ENCODE measurements around the gene CEBPZOS.

The CEBPZOS gene

GRCh38 chr2:37196320-37197195 lies at the start of gene CEBPZOS:
Gene CEBPZOS (plus strand): TSS chr2:37196496. CDS start chr2:37199705, 3,209 bp downstream.
- peak within 1 kb of the TSS; percentile 94 for H3K4me3 ChIP-seq (ENCODE audit: low read depth, low read length)
- TF ChIP-seq, protein P1, sequence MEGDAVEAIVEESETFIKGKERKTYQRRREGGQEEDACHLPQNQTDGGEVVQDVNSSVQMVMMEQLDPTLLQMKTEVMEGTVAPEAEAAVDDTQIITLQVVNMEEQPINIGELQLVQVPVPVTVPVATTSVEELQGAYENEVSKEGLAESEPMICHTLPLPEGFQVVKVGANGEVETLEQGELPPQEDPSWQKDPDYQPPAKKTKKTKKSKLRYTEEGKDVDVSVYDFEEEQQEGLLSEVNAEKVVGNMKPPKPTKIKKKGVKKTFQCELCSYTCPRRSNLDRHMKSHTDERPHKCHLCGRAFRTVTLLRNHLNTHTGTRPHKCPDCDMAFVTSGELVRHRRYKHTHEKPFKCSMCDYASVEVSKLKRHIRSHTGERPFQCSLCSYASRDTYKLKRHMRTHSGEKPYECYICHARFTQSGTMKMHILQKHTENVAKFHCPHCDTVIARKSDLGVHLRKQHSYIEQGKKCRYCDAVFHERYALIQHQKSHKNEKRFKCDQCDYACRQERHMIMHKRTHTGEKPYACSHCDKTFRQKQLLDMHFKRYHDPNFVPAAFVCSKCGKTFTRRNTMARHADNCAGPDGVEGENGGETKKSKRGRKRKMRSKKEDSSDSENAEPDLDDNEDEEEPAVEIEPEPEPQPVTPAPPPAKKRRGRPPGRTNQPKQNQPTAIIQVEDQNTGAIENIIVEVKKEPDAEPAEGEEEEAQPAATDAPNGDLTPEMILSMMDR (conservative IDR thresholded peaks at IDR 0.05; ENCODE audit: low read depth, low read length), result peak; percentile 6
- DNase-seq (ENCODE audit: low read depth), result peak; percentile 83

GRCh38 chr2:37148325-37148724 lies 48.0 kb upstream of the CEBPZOS start:
- H3K4me3 ChIP-seq (ENCODE audit: low read depth, low read length), result no peak overlapping the region
- TF ChIP-seq, protein P1 (conservative IDR thresholded peaks at IDR 0.05; ENCODE audit: low read depth, low read length), result no peak
- no peak for DNase-seq (ENCODE audit: low read depth)

- H3K4me3 ChIP-seq (ENCODE audit: low read depth, low read length), result no peak overlapping the region
- peak; percentile 29 for DNase-seq (ENCODE audit: low read depth)
These were observed 46.5 kb upstream of the CEBPZOS start for GRCh38 chr2:37149626-37150322.

GRCh38 chr2:37153224-37153623 lies 43.1 kb upstream of the CEBPZOS start:
- no peak overlapping the region for H3K4me3 ChIP-seq (ENCODE audit: low read depth, low read length)
- TF ChIP-seq, protein P1 (conservative IDR thresholded peaks at IDR 0.05; ENCODE audit: low read depth, low read length), result no peak
- DNase-seq (ENCODE audit: low read depth), result no peak

More at GRCh38 chr2:37149626-37150322, 46.5 kb upstream of the CEBPZOS start:
- TF ChIP-seq, protein P1 (conservative IDR thresholded peaks at IDR 0.05; ENCODE audit: low read depth, low read length), result no peak

DNA sequence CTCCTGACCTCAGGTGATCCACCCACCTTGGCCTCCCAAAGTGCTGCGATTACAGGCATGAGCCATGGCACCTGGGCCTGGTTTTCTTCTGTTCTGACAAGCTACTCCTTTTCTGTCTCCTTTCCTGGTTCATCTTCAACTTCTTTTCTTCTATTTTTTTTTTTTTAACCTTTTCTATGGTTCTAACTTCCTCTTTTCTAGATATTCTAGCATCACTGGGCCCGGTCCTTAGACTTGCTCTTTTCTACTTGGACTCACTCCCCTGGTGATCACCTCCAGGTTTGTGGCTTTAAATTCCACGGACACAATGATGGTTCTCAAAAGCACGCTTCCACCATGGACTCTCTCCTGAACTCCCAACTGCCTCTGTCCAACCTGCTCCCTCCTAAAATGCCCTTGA lies 41.5 kb upstream of the CEBPZOS start:
- TF ChIP-seq, protein P1 (conservative IDR thresholded peaks at IDR 0.05; ENCODE audit: low read depth, low read length), result no peak
- DNase-seq (ENCODE audit: low read depth), result no peak
- H3K4me3 ChIP-seq (ENCODE audit: low read depth, low read length), result no peak overlapping the region

GRCh38 chr2:37156071-37156856 lies 40.0 kb upstream of the CEBPZOS start:
- TF ChIP-seq, protein P1 (conservative IDR thresholded peaks at IDR 0.05; ENCODE audit: low read depth, low read length), result no peak
- peak; percentile 68 for DNase-seq (ENCODE audit: low read depth)
- peak overlapping the region; percentile 86 for H3K4me3 ChIP-seq (ENCODE audit: low read depth, low read length)

Data from choroid plexus epithelial cell (primary cell).